HG02970 (cell line): ENCODE measurements around the gene TRIM40.

Experiments used
- ATAC-seq: cut with Tn5 transposase; IDR thresholded peaks from one replicate; pipeline ENCODE4 v1.9.1; 2021; ENCODE audit warnings: mild to moderate bottlenecking, moderate library complexity, moderate number of reproducible peaks; ENCODE audit not compliant: unreplicated experiment, low FRiP score

The TRIM40 gene, protein sequence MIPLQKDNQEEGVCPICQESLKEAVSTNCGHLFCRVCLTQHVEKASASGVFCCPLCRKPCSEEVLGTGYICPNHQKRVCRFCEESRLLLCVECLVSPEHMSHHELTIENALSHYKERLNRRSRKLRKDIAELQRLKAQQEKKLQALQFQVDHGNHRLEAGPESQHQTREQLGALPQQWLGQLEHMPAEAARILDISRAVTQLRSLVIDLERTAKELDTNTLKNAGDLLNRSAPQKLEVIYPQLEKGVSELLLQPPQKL

DNA sequence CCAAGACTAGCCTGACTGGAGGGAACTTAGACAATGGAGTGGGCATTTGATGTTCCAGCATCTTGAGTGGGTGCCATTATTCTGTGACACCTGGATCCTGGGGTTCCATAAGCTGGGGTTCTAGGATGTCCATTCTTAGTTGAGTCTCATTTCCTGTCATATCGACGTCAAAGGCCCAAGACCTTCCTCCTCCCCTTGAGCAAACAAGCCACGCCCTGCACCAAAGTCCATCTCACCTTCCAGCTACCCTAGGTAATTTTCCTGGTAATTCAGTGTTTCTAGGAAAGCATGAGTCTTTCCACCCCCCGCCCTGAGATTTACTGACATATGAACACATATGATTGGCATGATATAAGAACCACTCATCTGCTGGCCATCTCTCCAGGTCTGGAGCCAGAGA lies at the start of gene TRIM40:
Gene TRIM40, plus strand, starts transcription at position 384 of the 400 bp plus-strand sequence. CDS start 897 bp downstream, outside the sequence.
- no peak for ATAC-seq

DNA sequence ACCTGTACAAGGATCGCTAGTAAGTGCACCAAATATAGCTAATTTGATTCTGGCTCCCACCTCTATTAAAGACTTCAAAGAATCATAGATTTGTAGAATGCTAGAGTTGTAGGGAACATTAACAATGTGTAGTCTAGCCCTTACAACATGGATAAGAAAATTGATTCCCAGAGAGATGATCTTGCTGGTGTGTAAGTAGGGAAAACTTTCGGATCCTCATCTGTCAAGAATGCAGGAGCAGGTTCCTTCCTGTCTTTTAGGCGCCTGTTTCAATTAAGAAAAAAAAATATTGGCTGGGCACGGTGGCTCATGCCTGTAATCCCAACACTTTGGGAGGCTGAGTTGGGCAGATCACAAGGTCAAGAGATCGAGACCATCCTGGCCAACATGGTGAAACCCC lies 48.1 kb upstream of the TRIM40 start:
- ATAC-seq: no peak

DNA sequence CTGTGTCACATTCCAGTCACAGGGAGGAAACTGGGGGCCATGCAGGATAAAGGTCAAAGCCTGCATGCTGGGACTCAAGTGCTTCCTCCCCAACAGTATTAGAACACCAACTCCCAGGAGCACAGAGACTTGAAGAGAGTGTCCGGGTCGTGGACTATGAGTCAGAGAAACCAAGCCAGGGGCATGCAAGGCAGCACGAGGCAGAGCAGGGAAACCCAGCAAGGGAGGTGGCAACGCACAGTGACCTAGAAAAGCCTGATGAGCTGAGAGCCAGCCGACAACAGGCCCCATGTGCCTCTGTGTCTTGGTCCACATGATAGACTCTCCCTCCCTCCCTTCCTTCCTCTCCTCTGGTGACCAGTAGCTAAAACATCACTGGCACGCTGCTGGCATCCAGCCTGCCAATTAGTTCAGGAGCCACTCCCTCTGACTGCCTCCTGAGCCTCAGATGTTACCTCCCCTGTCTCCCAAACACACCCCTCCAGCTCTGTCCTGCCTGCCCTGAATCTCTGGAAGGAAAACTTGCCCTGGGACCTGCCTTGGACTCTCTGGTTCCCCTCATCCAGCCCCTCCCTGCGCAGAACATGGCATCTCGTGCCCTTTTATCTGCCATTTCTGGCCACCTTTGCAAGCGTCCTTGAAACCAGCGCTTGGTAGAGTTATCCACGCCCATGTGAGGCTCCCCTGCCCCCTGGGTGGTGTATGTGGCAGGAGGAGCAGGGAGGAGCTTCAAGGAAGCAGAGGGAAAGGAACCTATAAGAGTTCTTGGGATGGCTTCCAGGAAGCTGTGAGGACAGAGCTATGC lies 44.2 kb upstream of the TRIM40 start:
- no peak for ATAC-seq

DNA sequence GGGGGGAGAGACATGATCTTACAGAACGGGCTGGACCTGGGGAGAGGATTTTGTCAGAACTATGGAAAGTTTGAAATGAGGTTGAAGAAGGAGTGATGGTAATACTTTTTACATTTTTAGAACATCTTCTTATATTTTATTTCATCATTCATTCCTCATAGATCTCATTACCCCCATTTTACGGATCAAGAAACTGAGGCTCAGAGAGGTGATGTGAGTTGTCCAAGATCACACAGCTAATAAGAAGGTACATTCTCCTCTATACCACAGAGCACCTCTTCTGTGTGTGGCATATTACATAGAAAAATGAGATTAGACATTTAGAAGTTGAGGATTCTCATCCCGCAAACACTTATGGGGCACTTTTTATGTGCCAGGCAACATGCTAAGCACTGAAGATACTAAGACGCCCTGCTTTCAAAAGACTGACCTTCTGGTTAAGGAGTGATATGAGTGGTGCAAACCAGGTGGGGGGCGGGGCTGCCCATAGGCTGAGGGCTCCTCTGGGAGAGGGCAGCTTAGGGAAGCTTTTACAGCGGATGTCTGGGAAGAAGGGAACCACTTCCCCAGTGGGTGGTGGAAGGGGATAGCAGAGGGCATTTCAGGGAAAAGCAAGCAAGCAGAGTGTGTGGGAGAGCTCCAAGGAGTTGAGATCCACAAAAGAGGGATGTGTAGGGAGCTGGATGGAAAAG lies 42.9 kb upstream of the TRIM40 start:
- ATAC-seq: no peak

DNA sequence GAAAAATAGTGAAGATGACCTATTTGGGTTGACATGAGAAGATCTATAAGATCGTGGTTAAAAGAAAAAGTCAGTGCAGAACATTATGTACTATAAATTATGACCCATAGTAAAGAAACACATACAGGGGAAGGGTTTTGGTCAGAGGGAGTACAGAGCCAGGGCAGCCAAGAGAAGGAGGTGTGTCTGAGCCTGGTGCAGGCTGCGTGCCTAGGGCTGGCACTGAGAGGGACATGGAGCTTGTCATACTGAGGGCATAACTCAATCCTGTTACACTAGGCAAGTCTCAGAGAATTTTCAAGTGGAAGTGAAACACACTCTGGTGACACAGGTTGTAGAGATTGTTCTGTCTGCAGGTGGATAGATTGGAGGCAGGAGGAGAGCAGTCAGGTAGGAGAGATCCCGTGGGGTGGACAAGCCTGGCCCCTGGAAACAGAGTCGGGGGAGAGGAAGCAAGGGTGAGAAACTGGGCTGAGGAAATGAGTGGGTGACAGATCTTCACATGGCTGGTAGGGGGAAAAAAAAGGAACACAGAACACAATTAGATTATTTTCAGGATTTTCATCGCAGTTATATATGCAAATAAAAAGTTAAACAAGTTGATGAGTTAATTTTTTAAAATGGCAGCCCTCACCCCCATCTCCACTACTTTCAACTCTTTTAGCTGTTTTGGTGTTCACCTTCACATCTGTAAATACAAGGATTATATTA lies 41.8 kb upstream of the TRIM40 start:
- ATAC-seq: no peak

DNA sequence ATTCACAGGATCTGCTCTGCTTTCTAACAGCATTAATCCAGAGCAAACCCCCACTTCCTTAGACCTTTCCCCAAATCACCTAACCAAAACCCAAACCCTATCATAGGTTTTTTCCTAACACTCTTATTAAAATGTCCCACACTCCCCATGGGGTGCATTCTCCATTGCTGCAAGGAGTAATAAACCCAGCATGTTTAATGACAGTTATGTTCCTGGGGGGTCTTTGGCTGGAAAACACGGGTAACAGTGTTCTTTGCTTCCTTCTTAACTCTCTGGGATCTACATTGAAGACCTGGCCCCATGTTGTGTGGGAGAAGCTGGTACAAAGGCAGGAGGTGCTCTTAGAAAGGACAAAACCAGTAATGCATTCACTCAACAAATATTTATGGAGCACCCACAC lies 39.1 kb upstream of the TRIM40 start:
- no peak for ATAC-seq

DNA sequence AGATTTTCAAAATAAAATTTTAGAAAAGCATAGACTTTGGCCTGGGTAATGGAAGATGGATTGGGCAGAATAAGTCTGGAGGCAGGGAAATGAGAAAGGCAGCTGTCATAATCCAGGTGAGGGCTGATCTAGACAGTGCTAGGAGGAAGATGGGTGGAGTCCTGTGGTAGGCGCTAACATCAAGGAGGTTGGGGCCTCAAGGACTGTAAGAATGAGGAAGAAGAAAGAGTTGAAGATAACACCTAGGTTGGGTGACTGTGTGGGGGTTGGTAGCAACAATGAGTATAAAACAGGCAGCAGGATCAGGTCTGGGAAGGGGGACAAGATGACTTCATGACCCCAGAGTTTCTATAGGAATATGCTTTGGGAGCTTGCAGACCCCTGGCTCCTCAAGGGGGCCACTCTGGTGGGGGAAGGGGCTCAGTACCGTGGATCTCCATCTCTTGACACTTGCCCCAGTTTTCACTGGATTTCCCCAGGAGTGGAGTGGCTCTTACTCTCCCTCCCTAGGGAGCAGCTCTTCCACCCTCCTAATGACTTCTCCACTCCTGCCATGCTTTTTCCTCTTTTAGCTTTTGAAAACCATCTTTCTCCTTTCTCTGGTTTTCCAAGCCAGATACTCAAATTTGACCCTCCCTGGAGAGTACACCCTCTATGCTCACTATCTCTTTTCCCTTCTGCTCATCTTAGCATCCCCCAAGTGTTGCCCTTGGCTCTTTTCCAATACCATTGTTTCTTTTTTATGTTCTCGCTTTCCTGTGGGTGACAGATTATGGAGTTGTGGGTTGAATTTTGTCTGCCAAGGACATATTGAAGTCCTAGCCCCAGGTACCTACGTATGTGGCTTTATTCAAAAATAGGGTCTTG lies 37.8 kb upstream of the TRIM40 start:
- ATAC-seq: no peak

DNA sequence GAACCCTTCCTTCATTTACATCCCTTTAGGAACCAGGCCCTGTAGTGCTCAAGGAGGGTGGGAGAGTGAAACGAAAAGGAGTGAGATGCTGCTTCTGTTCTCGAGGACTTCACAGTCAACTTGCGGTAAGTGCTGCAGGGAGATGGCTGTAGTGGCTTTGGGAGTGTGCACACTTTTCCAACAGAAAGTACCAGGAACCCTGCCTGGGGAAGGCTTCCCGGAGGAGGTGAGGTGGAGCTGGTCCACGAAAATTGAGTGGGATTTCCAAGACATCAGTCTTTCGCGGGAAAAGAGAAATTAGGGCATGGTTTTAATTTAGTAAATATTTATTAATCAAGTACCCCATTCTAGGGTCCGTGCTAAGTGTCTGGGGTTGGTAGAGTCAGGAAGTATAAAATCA lies 35.8 kb upstream of the TRIM40 start:
- no peak for ATAC-seq

DNA sequence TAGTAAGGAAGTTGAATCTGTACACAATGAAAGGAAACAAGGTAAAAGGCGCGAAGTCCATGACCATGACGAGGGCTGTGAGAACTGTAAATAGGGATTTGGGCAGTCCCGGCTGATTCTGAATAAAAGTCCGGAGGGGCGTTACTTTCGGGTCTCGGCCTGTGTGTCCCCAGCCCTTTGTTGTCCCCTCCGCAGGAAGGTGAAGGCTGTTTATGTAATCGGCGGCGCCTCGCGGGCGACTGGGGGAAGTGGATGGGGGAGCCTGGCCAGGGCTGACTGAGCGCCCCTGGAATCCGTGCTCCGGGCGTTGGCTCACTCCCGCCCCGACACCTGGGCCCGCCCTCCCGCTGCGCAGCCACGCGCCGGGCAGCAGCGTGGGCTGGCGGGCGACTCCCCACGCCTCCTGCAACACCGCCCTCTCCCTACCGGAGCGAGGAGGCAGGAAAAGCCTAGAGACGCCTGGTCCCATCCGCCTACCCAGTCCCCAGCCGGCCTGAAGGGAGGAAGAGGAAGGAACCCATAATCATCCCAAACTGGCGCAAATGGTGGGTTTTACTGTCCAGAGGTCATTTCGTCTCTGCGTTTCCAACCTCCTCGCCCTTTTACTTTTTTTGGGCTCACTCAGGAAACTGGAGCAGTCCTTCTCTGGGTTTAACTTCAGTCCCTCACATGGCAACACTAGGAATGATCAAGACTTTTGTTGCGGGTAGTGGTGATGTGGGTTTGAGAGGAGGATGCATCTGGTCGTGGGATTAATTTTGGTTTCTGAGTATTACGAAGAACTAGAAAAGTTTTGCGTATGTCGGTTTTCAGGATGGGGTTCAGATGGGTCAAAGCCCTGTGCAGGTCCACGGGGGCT lies 35.1 kb upstream of the TRIM40 start:
- no peak for ATAC-seq

DNA sequence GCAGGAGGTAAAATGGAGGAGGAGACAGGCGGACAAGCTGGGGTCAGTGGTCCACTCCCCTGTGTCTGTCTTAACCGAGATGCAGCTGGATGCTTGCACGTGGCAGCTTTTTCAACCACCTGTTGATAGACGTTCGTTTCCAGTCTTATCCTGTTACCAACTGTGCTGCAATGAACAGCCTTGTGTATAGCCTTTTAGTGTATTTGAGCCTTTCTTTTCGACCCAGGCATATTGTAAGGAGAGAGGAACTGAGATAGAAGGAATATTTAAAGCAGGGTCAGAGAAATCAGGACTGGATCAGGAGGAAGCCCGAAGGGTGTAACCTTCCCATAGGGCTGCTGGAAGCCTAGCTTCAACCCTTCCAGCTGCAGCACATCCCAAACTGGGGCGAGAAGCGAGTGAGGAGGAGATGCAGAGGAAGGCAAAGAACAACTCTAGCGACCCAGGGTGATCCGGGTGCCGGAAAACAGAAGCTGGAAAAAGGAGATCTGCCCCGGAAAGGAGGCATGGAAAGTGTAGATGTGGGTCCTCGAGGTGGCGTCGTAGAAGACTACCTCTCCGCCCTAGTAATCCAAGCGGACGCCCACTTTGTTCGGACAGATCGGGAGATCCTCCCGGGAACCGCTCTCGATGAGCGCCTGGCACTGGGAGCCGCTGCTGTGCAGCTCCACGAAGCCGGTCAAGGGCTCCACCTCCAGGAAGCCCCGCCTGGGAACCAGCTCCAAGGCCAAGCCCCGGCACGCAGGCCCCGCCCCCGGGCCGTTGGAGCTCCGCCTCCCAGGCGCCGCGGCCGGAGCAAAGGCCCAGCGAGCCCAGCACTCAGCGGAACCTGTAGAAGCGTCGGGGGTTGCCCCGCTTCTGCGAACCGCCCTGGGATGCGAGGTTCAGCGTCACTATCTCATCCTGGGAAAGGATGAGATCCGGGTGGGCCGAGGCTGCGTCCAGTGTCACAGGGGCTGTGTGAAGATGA lies 34.2 kb upstream of the TRIM40 start:
- no peak for ATAC-seq

DNA sequence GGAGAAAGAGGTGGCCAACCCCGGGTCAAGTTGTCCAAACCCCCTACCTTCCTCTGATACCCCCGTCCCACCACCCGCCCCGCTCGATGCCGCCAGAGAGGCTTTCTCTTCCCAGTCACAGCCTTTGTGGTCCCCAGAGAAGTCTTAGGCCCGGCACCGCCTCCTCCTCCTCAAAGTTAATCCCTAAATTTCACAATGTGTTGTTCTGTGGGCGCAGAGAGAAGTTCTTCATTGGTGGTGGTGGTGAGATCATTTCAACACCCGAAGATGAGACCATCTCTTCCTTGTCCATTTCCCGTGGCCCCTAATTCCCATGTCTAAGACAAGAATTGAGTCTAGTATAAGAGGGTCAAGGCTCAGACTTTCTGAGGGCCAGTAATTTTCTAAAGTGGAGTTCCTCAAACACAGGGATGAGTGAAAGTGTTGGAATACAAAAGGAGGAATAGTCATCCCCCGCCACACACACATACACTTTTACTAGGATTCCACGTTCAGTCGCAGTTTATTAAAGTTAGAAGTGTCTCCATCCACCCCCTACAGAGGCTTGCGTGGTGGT lies 33.4 kb upstream of the TRIM40 start:
- ATAC-seq: no peak

DNA sequence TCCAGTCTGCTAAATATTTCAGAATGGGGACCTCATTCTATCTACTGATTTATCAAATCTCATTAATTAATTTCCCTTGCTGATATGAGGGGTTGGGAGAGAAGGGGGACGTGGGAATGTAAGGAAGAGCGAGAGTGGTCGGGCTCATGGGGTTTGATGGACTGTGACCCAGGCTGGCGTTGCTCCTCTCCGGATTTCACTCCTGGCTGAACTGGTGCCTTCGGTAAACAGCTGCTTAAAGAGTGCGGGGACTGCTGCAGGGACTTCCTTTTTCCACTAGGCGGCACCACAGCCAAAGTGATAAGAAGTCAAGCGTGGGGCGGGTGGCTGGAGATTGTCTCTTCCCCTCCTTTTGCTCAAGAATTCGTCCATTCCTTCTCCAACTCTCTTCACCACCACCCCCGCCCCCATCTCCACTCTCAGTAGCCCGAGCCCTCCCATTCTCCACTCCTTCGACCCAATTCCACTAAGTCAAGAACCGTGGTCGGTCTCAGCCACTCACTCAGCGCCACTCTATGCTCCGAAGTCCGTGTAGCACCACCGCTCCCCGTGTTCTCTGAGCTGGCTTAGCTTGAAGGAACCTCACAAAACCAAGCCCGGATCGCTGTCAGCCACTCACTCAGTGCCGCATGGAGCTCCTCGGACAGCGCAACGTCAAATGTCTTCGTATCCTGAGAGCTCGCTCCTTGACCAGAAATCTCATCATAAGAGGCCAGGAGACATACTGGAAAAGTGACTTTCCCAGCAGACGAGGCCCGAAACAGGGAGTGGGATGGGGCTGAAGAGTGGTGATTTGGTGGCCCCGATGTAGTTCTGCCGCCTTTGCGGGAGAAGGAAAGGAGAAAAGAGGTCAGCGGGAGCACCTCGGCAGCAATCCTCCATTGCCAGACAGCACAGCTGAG lies 32.7 kb upstream of the TRIM40 start:
- peak; percentile 49 for ATAC-seq

DNA sequence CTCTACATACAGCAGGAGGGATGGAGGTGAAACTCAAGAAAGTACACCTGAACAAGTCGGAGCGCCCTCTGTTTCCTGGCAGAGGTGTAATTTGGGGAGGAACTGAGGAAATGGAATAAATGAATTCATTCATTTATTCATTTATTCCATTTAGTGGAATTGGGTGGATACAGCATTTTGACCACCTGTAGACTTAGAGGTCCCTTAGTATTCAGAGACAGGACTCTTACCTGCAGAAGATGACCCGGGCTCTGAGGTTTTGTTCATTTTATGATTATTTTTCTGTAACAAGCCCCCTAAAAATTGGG lies 32.1 kb upstream of the TRIM40 start:
- no peak for ATAC-seq

DNA sequence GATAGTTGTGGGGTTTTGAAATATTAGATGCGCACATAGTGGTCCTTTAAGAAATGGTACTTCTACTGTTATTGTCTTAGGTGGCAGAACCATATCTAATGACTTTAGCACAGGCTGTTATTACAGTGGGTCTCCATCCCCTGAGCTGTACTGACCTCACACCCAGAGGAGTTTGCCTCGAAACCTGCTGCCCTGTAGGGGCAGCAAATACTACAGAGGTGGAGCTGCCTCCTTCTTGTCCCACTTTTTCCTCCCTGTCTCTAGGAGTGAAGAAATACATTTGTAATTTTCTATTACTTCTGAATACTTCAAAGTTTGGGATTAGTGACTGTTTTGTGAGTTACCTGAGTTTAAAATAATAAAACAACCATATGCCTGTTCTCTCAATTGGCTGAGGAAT lies 31.3 kb upstream of the TRIM40 start:
- ATAC-seq: no peak

DNA sequence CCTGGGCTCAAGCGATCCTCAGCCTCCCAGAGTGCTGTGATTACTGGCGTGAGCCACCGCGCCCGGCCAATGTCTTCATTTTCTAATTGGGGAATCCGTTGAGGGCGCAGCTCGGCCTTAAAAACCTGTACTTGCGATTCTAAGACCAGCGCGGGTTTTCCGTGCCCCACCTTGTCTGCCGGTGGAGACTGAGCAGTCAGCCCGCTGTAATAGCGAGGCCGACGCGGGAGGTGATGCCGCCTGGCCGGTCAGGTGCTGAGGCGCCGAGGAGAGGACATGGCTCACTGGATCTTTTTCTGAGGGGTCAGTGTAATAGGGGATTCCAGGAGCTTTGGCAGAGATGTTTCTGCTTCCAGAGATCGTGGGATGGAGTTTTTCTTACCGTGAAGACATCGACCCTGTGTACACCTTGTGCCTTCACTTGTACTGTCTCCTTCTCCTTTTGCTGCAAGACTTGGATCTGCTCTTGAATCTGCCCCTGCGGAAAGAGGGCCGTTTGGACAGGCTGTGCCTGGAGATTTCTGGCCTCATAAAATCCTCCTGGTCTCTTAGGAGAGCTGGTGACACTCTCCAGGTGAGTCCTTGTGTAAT lies 24.6 kb upstream of the TRIM40 start:
- ATAC-seq: no peak

DNA sequence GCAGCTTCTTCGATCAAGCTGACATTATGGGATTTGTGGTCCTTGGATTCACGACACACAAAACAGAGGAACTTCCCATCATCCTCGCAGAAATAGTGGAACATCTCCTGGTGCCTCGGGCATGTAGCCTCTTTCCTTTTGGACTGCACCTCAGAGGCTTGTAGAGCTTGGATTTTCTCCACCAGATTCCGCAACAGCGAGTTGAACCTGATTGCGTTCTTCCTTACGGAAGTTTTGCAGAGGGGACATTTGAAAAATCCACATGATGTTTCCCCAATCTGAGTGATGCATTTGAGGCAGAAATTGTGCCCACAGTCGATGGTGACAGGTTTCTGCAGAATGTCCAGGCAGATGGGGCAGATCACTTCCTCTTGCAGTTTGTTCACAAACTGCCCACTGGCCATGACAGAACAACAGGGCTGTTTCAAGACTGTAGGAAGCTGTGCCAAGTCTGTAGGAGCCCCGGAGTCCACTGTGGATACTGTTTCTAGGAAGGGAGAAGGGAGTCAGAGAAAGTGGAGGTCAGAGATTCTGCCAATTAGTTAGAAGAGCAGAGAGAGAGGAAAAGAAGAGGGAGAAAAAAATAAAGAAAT lies 23.4 kb upstream of the TRIM40 start:
- no peak for ATAC-seq
